Parathyroid adenoma (tissue), 2 donors: ENCODE results near the gene WDR36.

Source experiments
- H2AFZ ChIP-seq: fragments of 300-600 bp; sonication (generic); one replicate; pipeline ENCODE4 v1.7.0; 2017; ENCODE audit warnings: antibody characterized with exemption, mild to moderate bottlenecking
- H3K27ac ChIP-seq: fragments of 300-600 bp; sonication (generic); one replicate; pipeline ENCODE4 v1.7.0; 2017
- H3K27me3 ChIP-seq: fragments of 300-600 bp; sonication (generic); one replicate; pipeline ENCODE4 v1.7.0; 2017; ENCODE audit warnings: low read length; ENCODE audit not compliant: control insufficient read depth, insufficient read depth
- H3K36me3 ChIP-seq: fragments of 300-600 bp; sonication (generic); one replicate; pipeline ENCODE4 v1.7.0; 2017; ENCODE audit warnings: low read length; ENCODE audit not compliant: control insufficient read depth, insufficient read depth
- H3K4me1 ChIP-seq: fragments of 300-600 bp; sonication (generic); one replicate; pipeline ENCODE4 v1.7.0; 2017; ENCODE audit warnings: control low read depth
- H3K4me2 ChIP-seq: fragments of 300-600 bp; sonication (generic); one replicate; pipeline ENCODE4 v1.7.0; 2017; ENCODE audit warnings: low read length
- H3K4me3 ChIP-seq: fragments of 300-600 bp; sonication (generic); one replicate; pipeline ENCODE4 v1.7.0; 2017; ENCODE audit warnings: low read depth, low read length
- H3K79me2 ChIP-seq: fragments of 300-600 bp; sonication (generic); one replicate; pipeline ENCODE4 v1.7.0; 2017; ENCODE audit warnings: control low read depth
- H3K9ac ChIP-seq: fragments of 300-600 bp; sonication (generic); one replicate; pipeline ENCODE4 v1.7.0; 2017; ENCODE audit warnings: mild to moderate bottlenecking
- H3K9me3 ChIP-seq: fragments of 300-600 bp; sonication (generic); one replicate; pipeline ENCODE4 v1.7.0; 2017; ENCODE audit warnings: low read length; ENCODE audit not compliant: control insufficient read depth
- CTCF ChIP-seq: fragments of 300-600 bp; sonication (generic); IDR thresholded peaks from one replicate; pipeline ENCODE4 v1.7.0; 2017; ENCODE audit warnings: antibody characterized with exemption, mild to moderate bottlenecking
- donor health status: primary hyperparathyroidism.

The WDR36 gene

DNA sequence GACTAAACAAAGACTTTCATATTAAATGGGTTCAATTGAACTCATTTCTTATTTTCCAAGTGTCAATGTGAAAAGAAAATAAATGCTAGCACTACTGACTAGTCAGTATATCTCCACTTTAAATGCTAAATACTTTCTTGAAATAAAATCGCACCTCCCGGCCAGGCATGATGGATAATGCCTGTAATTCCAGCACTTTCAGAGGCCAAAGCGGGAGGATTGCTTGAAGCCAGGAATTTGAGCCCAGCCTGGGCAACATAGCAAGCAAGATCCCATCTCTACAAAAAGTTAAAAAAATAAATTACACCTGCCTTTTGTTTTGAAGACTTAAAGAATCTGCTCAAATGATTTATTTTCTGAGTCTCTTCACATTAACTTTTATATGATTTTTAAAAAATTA is 34.7 kb downstream of the WDR36 start:
- Histone ChIP-seq H3K4me3 (no peak overlapping the region), H3K36me3 (no peaks in the 10 kb centered on the region), H3K27ac (no peak overlapping the region)

DNA sequence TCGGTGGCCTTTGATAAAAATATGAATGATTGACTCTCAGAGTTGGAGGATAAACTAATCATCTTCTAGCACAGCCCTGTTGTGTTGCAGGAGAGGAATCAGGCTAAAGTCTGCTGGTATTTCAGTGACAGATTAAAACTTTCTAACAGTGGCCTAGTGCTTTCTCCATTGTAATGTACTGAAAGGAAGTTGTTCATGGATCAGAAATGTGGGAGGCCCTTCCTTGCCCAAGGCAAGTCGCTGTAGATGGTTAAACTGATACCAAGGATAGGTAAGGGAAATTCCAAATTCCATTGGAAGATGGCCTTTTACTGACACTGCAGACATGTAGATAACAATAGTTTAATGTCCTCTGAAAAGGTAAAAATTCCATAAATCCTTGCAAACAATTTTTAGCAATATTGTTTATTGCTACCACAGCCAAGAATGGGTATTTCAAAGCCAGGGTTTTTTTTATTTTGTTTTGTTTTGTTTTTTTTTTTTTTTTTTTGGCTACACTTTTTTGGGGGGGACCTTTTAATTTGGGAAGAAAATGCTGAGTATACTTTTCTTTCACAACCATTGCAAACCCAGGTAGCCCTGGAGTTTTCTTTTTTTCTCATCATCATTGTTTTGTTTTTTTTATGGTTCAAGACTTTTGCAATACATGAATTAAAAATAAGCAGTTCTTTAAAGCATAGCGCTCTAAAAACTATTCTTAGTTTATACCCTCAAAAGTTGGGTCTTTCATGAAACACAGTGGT is 35.5 kb downstream of the WDR36 start:
- Histone ChIP-seq H3K9me3 (no peaks in the 10 kb centered on the region), H2AFZ (no peak overlapping the region), H3K36me3 (no peaks in the 10 kb centered on the region), H3K79me2 (no peaks in the 10 kb centered on the region), H3K4me2 (no peak overlapping the region), H3K27me3 (no peaks in the 10 kb centered on the region), H3K4me3 (no peak overlapping the region), H3K27ac (no peak overlapping the region), H3K9ac (no peak overlapping the region), H3K4me1 (no peaks in the 10 kb centered on the region)
- TF ChIP-seq CTCF: no peak

More for the DNA sequence above, 34.7 kb downstream of the WDR36 start:
- H3K9me3 ChIP-seq: no peaks in the 10 kb centered on the region
- H3K79me2 ChIP-seq: no peaks in the 10 kb centered on the region
- H2AFZ ChIP-seq: no peak overlapping the region
- no peaks in the 10 kb centered on the region for H3K4me1 ChIP-seq
- no peaks in the 10 kb centered on the region for H3K27me3 ChIP-seq
- no peak overlapping the region for H3K4me2 ChIP-seq
- no peak for TF ChIP-seq CTCF
- no peak overlapping the region for H3K9ac ChIP-seq

DNA sequence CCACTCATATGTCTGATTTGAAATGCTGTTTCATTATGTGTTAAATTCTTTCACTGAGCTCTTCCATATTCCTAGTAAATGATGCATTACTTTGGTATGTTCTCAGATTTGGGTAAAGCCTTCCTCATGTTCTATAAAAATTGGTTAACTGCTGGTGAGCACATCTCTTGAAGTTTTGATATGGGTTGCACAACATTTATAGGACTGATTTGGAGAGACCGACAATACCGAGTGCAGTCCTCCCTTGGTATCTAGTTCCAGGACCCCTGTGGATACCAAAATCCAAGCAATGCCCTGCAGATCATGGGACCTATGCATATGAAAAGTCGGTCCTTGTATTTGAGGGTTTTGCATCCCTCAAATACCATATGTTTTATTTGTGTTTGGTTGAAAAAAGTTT is 37.8 kb downstream of the WDR36 start:
- H3K27ac ChIP-seq: no peak overlapping the region
- no peak overlapping the region for H3K4me3 ChIP-seq
- H3K9ac ChIP-seq: no peak overlapping the region
- H3K79me2 ChIP-seq: no peaks in the 10 kb centered on the region
- H3K4me1 ChIP-seq: no peaks in the 10 kb centered on the region
- TF ChIP-seq CTCF: no peak
- H3K27me3 ChIP-seq: no peaks in the 10 kb centered on the region
- no peaks in the 10 kb centered on the region for H3K9me3 ChIP-seq
- H3K4me2 ChIP-seq: no peak overlapping the region
- no peaks in the 10 kb centered on the region for H3K36me3 ChIP-seq
- H2AFZ ChIP-seq: no peak overlapping the region

GRCh38 chr5:111131356-111131755 is 39.2 kb downstream of the WDR36 start:
- no peak for TF ChIP-seq CTCF
- Histone ChIP-seq H3K4me2 (no peak overlapping the region), H3K79me2 (no peaks in the 10 kb centered on the region), H2AFZ (no peak overlapping the region), H3K27me3 (no peaks in the 10 kb centered on the region), H3K27ac (no peak overlapping the region), H3K9me3 (no peaks in the 10 kb centered on the region), H3K4me3 (no peak overlapping the region), H3K36me3 (no peaks in the 10 kb centered on the region), H3K9ac (no peak overlapping the region), H3K4me1 (no peaks in the 10 kb centered on the region)

DNA sequence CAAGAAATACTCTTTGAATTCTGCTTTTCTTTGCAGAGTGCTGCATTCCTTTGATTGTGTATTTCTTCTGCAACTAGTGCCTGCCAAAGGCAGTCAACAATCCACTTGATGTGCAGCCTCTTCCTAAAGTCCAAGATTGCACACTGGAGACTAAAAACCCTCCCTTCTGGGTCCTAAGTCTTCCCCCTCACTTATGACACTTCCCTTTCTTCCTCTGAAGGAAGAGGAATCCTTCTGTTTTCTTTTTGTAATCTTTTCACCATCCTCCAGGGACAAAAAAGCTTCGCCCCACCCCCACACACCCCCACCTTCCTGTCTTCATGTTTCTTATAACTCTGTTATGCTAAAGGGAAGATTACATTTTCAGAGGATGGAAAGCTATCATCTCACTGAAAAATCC is 39.9 kb downstream of the WDR36 start:
- Histone ChIP-seq H3K36me3 (no peaks in the 10 kb centered on the region), H3K4me2 (no peak overlapping the region), H3K4me3 (no peak overlapping the region), H3K27me3 (no peaks in the 10 kb centered on the region), H3K27ac (no peak overlapping the region), H3K9me3 (no peaks in the 10 kb centered on the region), H3K9ac (no peak overlapping the region), H3K4me1 (no peaks in the 10 kb centered on the region), H2AFZ (no peak overlapping the region), H3K79me2 (no peaks in the 10 kb centered on the region)
- TF ChIP-seq CTCF: no peak
